Raji (cell line): ENCODE results near the gene ATP6V1F.

Experiments used
- POLR2A ChIP-seq: IDR thresholded peaks from 2 replicates; pipeline ENCODE4 v1.6.1; 2011; ENCODE audit warnings: low read depth, low read length, control low read depth; ENCODE audit not compliant: insufficient read depth

Gene ATP6V1F

GRCh38 chr7:128862571-128863432 lies at the start of gene ATP6V1F:
ATP6V1F (plus strand) TSS chr7:128862856; CDS start chr7:128862905, 49 bp downstream.
- peak; percentile 96 for TF ChIP-seq POLR2A

- TF ChIP-seq POLR2A, result no peak
These were observed 48.2 kb upstream of the ATP6V1F start for GRCh38 chr7:128814499-128814898.

- TF ChIP-seq POLR2A, result no peak
These were observed 47.2 kb upstream of the ATP6V1F start for GRCh38 chr7:128815289-128815942.

- no peak for TF ChIP-seq POLR2A
These were observed 44.0 kb upstream of the ATP6V1F start for GRCh38 chr7:128818694-128819093.

- no peak for TF ChIP-seq POLR2A
These were observed 40.9 kb upstream of the ATP6V1F start for GRCh38 chr7:128821724-128822123.

- no peak for TF ChIP-seq POLR2A
These were observed 36.1 kb upstream of the ATP6V1F start for GRCh38 chr7:128826512-128826911.

- no peak for TF ChIP-seq POLR2A
These were observed 35.8 kb upstream of the ATP6V1F start for GRCh38 chr7:128826916-128827247.

GRCh38 chr7:128827248-128827958 lies 35.3 kb upstream of the ATP6V1F start:
- TF ChIP-seq POLR2A, result no peak

GRCh38 chr7:128827971-128828711 lies 34.5 kb upstream of the ATP6V1F start:
- TF ChIP-seq POLR2A, result no peak

GRCh38 chr7:128829391-128830166 lies 33.1 kb upstream of the ATP6V1F start:
- TF ChIP-seq POLR2A, result no peak

- no peak for TF ChIP-seq POLR2A
These were observed 32.2 kb upstream of the ATP6V1F start, which contains the start of gene FLNC for GRCh38 chr7:128830231-128831177. FLNC (plus strand) TSS chr7:128830406; CDS start chr7:128830638, 232 bp downstream.

GRCh38 chr7:128831178-128831993 lies 31.3 kb upstream of the ATP6V1F start:
- no peak for TF ChIP-seq POLR2A
